Measurements from ENCODE around the gene TRMT11.

TRMT11 gene

GRCh38 chr6:126076992-126077664 is 90.8 kb downstream of the TRMT11 start:
- DNase-seq (ENCODE audit: low spot score), result no peak

- DNase-seq (ENCODE audit: low spot score), result peak; percentile 37
Observed at GRCh38 chr6:126077810-126078776, 91.8 kb downstream of the TRMT11 start.

GRCh38 chr6:126083875-126084274 is 97.5 kb downstream of the TRMT11 start:
- no peak for DNase-seq (ENCODE audit: low spot score)

GRCh38 chr6:126086560-126086959 is 100.2 kb downstream of the TRMT11 start:
- no peak for DNase-seq (ENCODE audit: low spot score)
